Measurements from ENCODE around the gene AP1M1. TPM values are rescaled to one million over a fixed set of nuclear protein-coding genes. Genes with fewer than 3 reads are reported as not detected.

The AP1M1 gene
- total RNA-seq, 2 donors from 2014 or later = 35.0 to 51.6 TPM

DNA sequence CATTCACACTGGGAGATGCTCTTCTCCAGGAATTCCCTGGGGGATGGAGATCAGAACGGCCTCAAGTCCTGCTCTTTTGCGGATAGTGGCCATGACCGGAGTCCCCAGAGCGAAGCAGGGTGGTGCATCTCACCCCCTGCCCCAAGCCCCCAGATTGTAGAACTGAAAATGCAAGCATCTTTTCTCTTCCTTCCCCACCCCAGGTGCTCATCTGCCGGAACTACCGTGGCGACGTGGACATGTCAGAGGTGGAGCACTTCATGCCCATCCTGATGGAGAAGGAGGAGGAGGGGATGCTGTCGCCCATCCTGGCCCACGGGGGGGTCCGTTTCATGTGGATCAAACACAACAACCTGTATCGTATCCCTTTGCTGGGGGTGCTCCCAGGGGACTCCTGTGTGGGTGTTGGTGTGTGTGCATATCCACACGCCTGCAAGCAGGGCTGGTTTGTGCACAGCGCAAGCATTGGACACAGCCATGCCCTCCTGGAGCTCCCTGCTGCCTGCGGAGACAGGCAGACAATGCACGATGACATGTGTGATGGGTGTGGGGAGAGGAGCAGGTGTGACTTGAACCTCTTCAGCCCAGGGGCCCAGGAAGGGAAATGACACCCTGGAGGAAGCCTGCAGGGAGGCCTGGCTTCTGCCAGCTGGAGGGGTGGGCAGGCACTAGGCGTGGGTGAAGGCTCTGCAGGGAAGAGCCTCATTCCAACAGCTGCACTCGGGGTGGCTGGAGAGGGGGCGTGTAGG is 5.7 kb downstream of the AP1M1 start:
- peak; percentile 33 for DNase-seq
- no peak overlapping the region for H3K9ac ChIP-seq (ENCODE audit: extremely low read depth, low read length, poor library complexity, severe bottlenecking)
- no peaks in the 10 kb centered on the region for H3K27me3 ChIP-seq (ENCODE audit: control insufficient read depth, insufficient read depth, low read length, poor library complexity, severe bottlenecking)
- peaks cover 17% of the 10 kb centered on the region for H3K36me3 Mint-ChIP-seq (ENCODE audit: low read depth)
- H3K4me1 ChIP-seq (ENCODE audit: control insufficient read depth, insufficient read depth, low read length) = peaks cover 2% of the 10 kb centered on the region
- peaks cover 2% of the 10 kb centered on the region for H3K4me1 Mint-ChIP-seq
- H3K36me3 ChIP-seq (ENCODE audit: control insufficient read depth, insufficient read depth, low read length) = peaks cover 34% of the 10 kb centered on the region
- no peak overlapping the region for H3K27ac Mint-ChIP-seq
- H3K27me3 Mint-ChIP-seq (ENCODE audit: insufficient read depth) = no peaks in the 10 kb centered on the region
- no peak overlapping the region for H3K4me3 Mint-ChIP-seq
- 93 to 95% methylated on average over 10 to 19 of the region's 19 CpGs for WGBS, 2 experiments (ENCODE audit: insufficient coverage in 1 of 2, insufficient read length in 1 of 2)
- no peak overlapping the region for H3K4me3 ChIP-seq (ENCODE audit: low read length)
- no peaks in the 10 kb centered on the region for H3K9me3 Mint-ChIP-seq
- no peak overlapping the region for H3K27ac ChIP-seq (ENCODE audit: low read depth, low read length)
- no peaks in the 10 kb centered on the region for H3K9me3 ChIP-seq (ENCODE audit: control insufficient read depth, low read length)
- TF ChIP-seq, protein P1, sequence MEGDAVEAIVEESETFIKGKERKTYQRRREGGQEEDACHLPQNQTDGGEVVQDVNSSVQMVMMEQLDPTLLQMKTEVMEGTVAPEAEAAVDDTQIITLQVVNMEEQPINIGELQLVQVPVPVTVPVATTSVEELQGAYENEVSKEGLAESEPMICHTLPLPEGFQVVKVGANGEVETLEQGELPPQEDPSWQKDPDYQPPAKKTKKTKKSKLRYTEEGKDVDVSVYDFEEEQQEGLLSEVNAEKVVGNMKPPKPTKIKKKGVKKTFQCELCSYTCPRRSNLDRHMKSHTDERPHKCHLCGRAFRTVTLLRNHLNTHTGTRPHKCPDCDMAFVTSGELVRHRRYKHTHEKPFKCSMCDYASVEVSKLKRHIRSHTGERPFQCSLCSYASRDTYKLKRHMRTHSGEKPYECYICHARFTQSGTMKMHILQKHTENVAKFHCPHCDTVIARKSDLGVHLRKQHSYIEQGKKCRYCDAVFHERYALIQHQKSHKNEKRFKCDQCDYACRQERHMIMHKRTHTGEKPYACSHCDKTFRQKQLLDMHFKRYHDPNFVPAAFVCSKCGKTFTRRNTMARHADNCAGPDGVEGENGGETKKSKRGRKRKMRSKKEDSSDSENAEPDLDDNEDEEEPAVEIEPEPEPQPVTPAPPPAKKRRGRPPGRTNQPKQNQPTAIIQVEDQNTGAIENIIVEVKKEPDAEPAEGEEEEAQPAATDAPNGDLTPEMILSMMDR (conservative IDR thresholded peaks at IDR 0.05) = no peak

DNA sequence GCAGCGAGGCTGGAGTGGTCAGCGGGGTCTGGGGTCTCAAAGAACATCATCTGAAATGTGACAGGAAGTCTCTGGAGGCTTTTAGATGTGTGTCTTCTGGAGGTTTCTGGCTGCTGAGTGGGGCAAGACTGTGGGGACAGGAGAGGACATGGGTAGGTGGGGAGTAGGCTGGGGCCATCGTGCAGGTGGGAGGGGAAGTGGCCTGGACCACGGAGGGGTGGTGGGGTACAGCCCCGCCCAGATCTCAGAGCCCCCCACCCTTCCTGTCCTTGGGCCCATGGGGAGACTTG is 6.2 kb downstream of the AP1M1 start:
- Histone ChIP-seq H3K36me3 (ENCODE audit: control insufficient read depth, insufficient read depth, low read length) (peaks cover 39% of the 10 kb centered on the region), H3K27me3 (ENCODE audit: control insufficient read depth, insufficient read depth, low read length, poor library complexity, severe bottlenecking) (no peaks in the 10 kb centered on the region), H3K4me1 (ENCODE audit: control insufficient read depth, insufficient read depth, low read length) (no peaks in the 10 kb centered on the region), H3K4me3 (ENCODE audit: low read length) (no peak overlapping the region), H3K27ac (ENCODE audit: low read depth, low read length) (no peak overlapping the region), H3K9ac (ENCODE audit: extremely low read depth, low read length, poor library complexity, severe bottlenecking) (no peak overlapping the region), H3K9me3 (ENCODE audit: control insufficient read depth, low read length) (no peaks in the 10 kb centered on the region)
- DNase-seq = no peak
- WGBS, 2 experiments (ENCODE audit: insufficient coverage in 1 of 2, insufficient read length in 1 of 2) = 100% methylated on average over 5 of the region's 5 CpGs; no CpG with 5 or more reads in 1 of the 2 experiments
- Mint-ChIP-seq H3K36me3 (ENCODE audit: low read depth) (peaks cover 18% of the 10 kb centered on the region), H3K9me3 (no peaks in the 10 kb centered on the region), H3K4me3 (no peak overlapping the region), H3K4me1 (no peaks in the 10 kb centered on the region), H3K27ac (no peak overlapping the region), H3K27me3 (ENCODE audit: insufficient read depth) (no peaks in the 10 kb centered on the region)
- TF ChIP-seq, protein P1 (conservative IDR thresholded peaks at IDR 0.05) = no peak

DNA sequence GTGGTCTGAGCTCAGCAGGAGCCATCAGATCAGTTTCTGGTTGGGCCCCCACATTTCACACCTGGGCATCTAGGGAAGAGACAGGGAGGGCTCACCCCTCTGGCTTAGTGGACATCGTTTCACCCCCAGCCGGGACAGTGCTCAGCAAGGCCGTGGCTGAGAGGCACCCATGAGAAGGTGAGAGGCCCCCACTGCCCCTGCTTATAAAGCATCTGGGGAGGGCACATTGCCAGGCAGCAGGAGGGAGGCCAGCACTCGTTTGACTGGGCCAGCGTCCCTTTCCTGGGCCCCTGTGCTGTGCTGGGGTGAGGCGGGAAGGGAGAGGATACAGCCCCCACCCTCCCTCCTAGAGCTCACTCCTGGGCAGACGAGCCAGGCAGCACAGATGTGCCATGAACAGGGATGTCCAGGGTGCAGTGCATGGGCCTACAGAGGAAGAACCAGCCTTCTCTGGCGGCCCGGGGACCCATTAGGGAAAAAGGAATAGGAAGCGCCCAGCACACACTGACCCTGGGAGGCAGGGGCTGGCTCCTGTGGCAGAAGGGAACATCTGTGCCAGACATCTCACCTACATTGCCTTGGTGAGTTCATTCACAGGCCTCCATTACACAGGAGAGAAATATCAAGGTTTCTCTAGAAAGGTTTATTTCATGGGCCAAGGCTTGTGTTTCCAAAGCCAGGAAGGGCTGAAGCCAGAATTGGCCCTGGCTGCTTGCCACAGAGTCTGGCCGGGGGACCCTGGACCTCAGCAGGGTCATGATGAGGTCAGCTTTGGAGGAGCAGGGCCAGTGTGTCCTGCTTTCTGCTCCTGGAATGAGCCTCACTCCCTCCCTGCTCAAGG is 7.7 kb downstream of the AP1M1 start:
- Histone ChIP-seq H3K4me1 (ENCODE audit: control insufficient read depth, insufficient read depth, low read length) (no peaks in the 10 kb centered on the region), H3K4me3 (ENCODE audit: low read length) (no peak overlapping the region), H3K27ac (ENCODE audit: low read depth, low read length) (no peak overlapping the region), H3K9me3 (ENCODE audit: control insufficient read depth, low read length) (no peaks in the 10 kb centered on the region), H3K27me3 (ENCODE audit: control insufficient read depth, insufficient read depth, low read length, poor library complexity, severe bottlenecking) (no peaks in the 10 kb centered on the region), H3K36me3 (ENCODE audit: control insufficient read depth, insufficient read depth, low read length) (peaks cover 53% of the 10 kb centered on the region), H3K9ac (ENCODE audit: extremely low read depth, low read length, poor library complexity, severe bottlenecking) (no peak overlapping the region)
- H3K4me1 Mint-ChIP-seq = no peaks in the 10 kb centered on the region
- TF ChIP-seq, protein P1 (conservative IDR thresholded peaks at IDR 0.05) = no peak
- 93 to 97% methylated on average over 5 to 11 of the region's 11 CpGs for WGBS, 2 experiments (ENCODE audit: insufficient coverage in 1 of 2, insufficient read length in 1 of 2)
- no peak overlapping the region for H3K4me3 Mint-ChIP-seq
- peaks cover 30% of the 10 kb centered on the region for H3K36me3 Mint-ChIP-seq (ENCODE audit: low read depth)
- no peak for DNase-seq
- H3K9me3 Mint-ChIP-seq = no peaks in the 10 kb centered on the region
- no peaks in the 10 kb centered on the region for H3K27me3 Mint-ChIP-seq (ENCODE audit: insufficient read depth)
- no peak overlapping the region for H3K27ac Mint-ChIP-seq

Data from endodermal cell (in vitro differentiated cells).